HEK293T (cell line): ENCODE measurements around the gene TJP1.

ENCODE experiments used
- ARNT ChIP-seq: fragments of 450-650 bp; IDR thresholded peaks from 2 replicates; pipeline ENCODE4 v1.6.1; 2017; ENCODE audit warnings: mild to moderate bottlenecking
- BHLHE40 ChIP-seq: fragments of 450-650 bp; IDR thresholded peaks from 2 replicates; pipeline ENCODE4 v1.6.1; 2016; ENCODE audit warnings: mild to moderate bottlenecking, moderate library complexity, borderline replicate concordance
- CTBP1 ChIP-seq: fragments of 450-650 bp; IDR thresholded peaks from 2 replicates; pipeline ENCODE4 v1.6.1; 2016; ENCODE audit warnings: borderline replicate concordance
- ELF4 ChIP-seq: fragments of 450-650 bp; IDR thresholded peaks from 2 replicates; pipeline ENCODE4 v1.6.1; 2017; ENCODE audit warnings: antibody characterized with exemption
- FOXA1 ChIP-seq: fragments of 450-650 bp; IDR thresholded peaks from 2 replicates; pipeline ENCODE4 v1.6.1; 2016; ENCODE audit warnings: mild to moderate bottlenecking
- FOXM1 ChIP-seq: fragments of 450-650 bp; IDR thresholded peaks from 2 replicates; pipeline ENCODE4 v1.6.1; 2017; ENCODE audit warnings: mild to moderate bottlenecking, borderline replicate concordance
- HDGF ChIP-seq: fragments of 450-650 bp; IDR thresholded peaks from 2 replicates; pipeline ENCODE4 v1.6.1; 2017; ENCODE audit warnings: antibody characterized with exemption, borderline replicate concordance
- L3MBTL2 ChIP-seq: fragments of 450-650 bp; conservative IDR thresholded peaks from 2 replicates; pipeline ENCODE4 v1.6.1; 2016; ENCODE audit warnings: mild to moderate bottlenecking
- LEF1 ChIP-seq: fragments of 450-650 bp; IDR thresholded peaks from 2 replicates; pipeline ENCODE4 v1.6.1; 2017; ENCODE audit warnings: mild to moderate bottlenecking, borderline replicate concordance
- NFRKB ChIP-seq: fragments of 450-650 bp; IDR thresholded peaks from 2 replicates; pipeline ENCODE4 v1.6.1; 2016; ENCODE audit warnings: mild to moderate bottlenecking, moderate library complexity
- SP1 ChIP-seq: fragments of 450-650 bp; IDR thresholded peaks from 2 replicates; pipeline ENCODE4 v1.6.1; 2017
- SUZ12 ChIP-seq: fragments of 450-650 bp; IDR thresholded peaks from 2 replicates; pipeline ENCODE4 v1.6.1; 2016; ENCODE audit warnings: mild to moderate bottlenecking
- TARDBP ChIP-seq: fragments of 450-650 bp; IDR thresholded peaks from 2 replicates; pipeline ENCODE4 v1.6.1; 2016
- ZNF384 ChIP-seq: fragments of 450-650 bp; IDR thresholded peaks from 2 replicates; pipeline ENCODE4 v1.6.1; 2016

DNA sequence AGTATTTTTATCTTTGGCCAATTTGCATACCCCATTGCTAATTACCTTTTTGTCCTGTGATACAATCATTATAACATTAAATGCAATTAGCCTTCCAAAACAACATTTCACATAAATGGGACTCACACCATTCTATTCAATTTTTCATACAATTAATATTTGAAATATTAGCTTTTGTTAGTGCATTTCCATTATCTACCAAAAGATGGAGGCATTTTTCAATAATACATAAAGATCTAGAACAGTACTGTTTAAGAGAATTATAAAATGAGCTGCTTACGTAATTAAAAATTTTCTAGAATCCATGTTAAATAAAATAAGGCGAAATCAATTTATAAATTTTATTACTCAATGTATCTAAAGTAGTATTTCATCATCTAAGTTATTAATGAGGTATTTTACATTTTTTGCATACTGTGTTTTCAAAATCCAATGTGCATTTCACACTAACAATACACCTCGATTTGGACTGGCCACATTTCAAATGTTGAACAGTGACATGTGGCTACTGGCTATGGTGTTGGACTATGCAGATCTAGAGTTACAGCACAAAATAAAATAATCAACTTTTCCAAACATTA lies 74.3 kb downstream of the TJP1 start:
- TF ChIP-seq SP1 (no peak), HDGF (no peak), ZNF384 (no peak), FOXA1 (no peak), TARDBP (no peak), SUZ12 (no peak), ARNT (no peak), BHLHE40 (no peak), ELF4 (no peak), LEF1 (no peak), L3MBTL2 (no peak), FOXM1 (no peak), NFRKB (no peak), CTBP1 (no peak)
